GM19324 (cell line): ENCODE measurements around the gene DHFR2.

Experiments used
- ATAC-seq: cut with Tn5 transposase; IDR thresholded peaks from one replicate; pipeline ENCODE4 v1.9.1; 2021; ENCODE audit warnings: mild to moderate bottlenecking, moderate library complexity; ENCODE audit not compliant: unreplicated experiment, low FRiP score

Gene DHFR2

GRCh38 chr3:94008253-94008652, 54.5 kb downstream of the DHFR2 start:
- ATAC-seq, result no peak
